ENCODE measurements around the gene GIMD1.
"Not testable (repeated sequence)": the region's sequence is repeated elsewhere in the genome, so short reads cannot be mapped to it uniquely, and the experiment has no call there.

Gene GIMD1

GRCh38 chr4:106368678-106369077 lies at the start of gene GIMD1:
Gene GIMD1, minus strand, starts transcription at chr4:106368778. Its CDS starts 1,343 bp downstream, at chr4:106367435.
- DNase-seq: no peak

GRCh38 chr4:106414366-106414765 lies 45.8 kb upstream of the GIMD1 start:
- DNase-seq: no peak

- DNase-seq: no peak
Observed at GRCh38 chr4:106409901-106410889, 41.6 kb upstream of the GIMD1 start.

- not testable (repeated sequence) for DNase-seq
Observed at GRCh38 chr4:106408004-106408403, 39.4 kb upstream of the GIMD1 start.

- no peak for DNase-seq
Observed at GRCh38 chr4:106401157-106401556, 32.6 kb upstream of the GIMD1 start.

GRCh38 chr4:106398898-106399297 lies 30.3 kb upstream of the GIMD1 start:
- not testable (repeated sequence) for DNase-seq

- no peak for DNase-seq
Observed at GRCh38 chr4:106395582-106395981, 27.0 kb upstream of the GIMD1 start.

GRCh38 chr4:106385853-106386393 lies 17.3 kb upstream of the GIMD1 start:
- DNase-seq: no peak

- DNase-seq: no peak
Observed at GRCh38 chr4:106384878-106385277, 16.3 kb upstream of the GIMD1 start.

GRCh38 chr4:106380179-106380578 lies 11.6 kb upstream of the GIMD1 start:
- DNase-seq: no peak

- DNase-seq: no peak
Observed at GRCh38 chr4:106373026-106373425, 4.4 kb upstream of the GIMD1 start.

- no peak for DNase-seq
Observed at GRCh38 chr4:106371161-106371560, 2.6 kb upstream of the GIMD1 start.

- no peak for DNase-seq
Observed at GRCh38 chr4:106370214-106370613, 1.6 kb upstream of the GIMD1 start.

- peak; percentile 33 for DNase-seq
Observed at GRCh38 chr4:106369456-106370060, 980 bp upstream of the GIMD1 start.

- DNase-seq: no peak
Observed at GRCh38 chr4:106367072-106367471, 1.5 kb downstream of the GIMD1 start.

- DNase-seq: no peak
Observed at GRCh38 chr4:106366026-106366425, 2.6 kb downstream of the GIMD1 start.

GRCh38 chr4:106365613-106366012 lies 3.0 kb downstream of the GIMD1 start:
- DNase-seq: no peak

- DNase-seq: no peak
Observed at GRCh38 chr4:106364282-106364681, 4.3 kb downstream of the GIMD1 start.

- DNase-seq: no peak
Observed at GRCh38 chr4:106362086-106362825, 6.3 kb downstream of the GIMD1 start.

- no peak for DNase-seq
Observed at GRCh38 chr4:106358899-106359298, 9.7 kb downstream of the GIMD1 start.

- no peak for DNase-seq
Observed at GRCh38 chr4:106355193-106355592, 13.4 kb downstream of the GIMD1 start.

- no peak for DNase-seq
Observed at GRCh38 chr4:106353786-106354185, 14.8 kb downstream of the GIMD1 start.

GRCh38 chr4:106351016-106351415 lies 17.6 kb downstream of the GIMD1 start:
- no peak for DNase-seq
